Urinary bladder (tissue), 4 donors: ENCODE results near the gene LRP8. TPM values are rescaled to one million over a fixed set of nuclear protein-coding genes. Genes with fewer than 3 reads are reported as not detected.

Experiments
- DNase-seq: peaks from one replicate; pipeline ENCODE4 v3.0.0-alpha.2; 2015; ENCODE audit errors: extremely low spot score
- H3K27ac ChIP-seq: one replicate; pipeline ENCODE4 v1.5.1; 2013; ENCODE audit warnings: low read depth, mild to moderate bottlenecking, moderate library complexity
- H3K36me3 ChIP-seq: one replicate; pipeline ENCODE4 v1.6.1; 2013; ENCODE audit warnings: mild to moderate bottlenecking, moderate library complexity; ENCODE audit not compliant: insufficient read depth
- H3K4me1 ChIP-seq: one replicate; pipeline ENCODE4 v1.6.1; 2013; ENCODE audit warnings: mild to moderate bottlenecking, moderate library complexity; ENCODE audit not compliant: insufficient read depth
- H3K4me3 ChIP-seq: one replicate; pipeline ENCODE4 v1.5.1; 2013; ENCODE audit warnings: low read depth, low read length
- WGBS: extraction: QIAGEN DNeasy Blood & Tissue Kit; methylation state at CpG from one replicate; pipeline ENCODE4 v1.1.7; 2013; 5-methylcytosine and 5-hydroxymethylcytosine counted together
- polyA plus RNA-seq: library from polyadenylated mRNA; stranded (reverse); fragments of 200-250 nt; gene quantifications from one replicate; pipeline ENCODE4 v1.2.3, GENCODE V29; 2013
- total RNA-seq: library from RNA; depleted of rRNA; stranded (reverse); fragments of >200 nt; gene quantifications from one replicate; pipeline ENCODE4 v1.2.3, GENCODE V29; 2014
- donor health status: healthy with polysubstance abuse.
- donor health status: healthy.

LRP8 gene
- total and polyA plus RNA-seq, 2 donors, result 2.3 to 3.8 TPM

GRCh38 chr1:53340660-53341520 is 13.0 kb upstream of the LRP8 start:
- Histone ChIP-seq H3K27ac (no peak overlapping the region), H3K4me1 (no peaks in the 10 kb centered on the region), H3K4me3 (no peak overlapping the region), H3K36me3 (no peaks in the 10 kb centered on the region)
- WGBS, result 91% methylated on average over 9 of the region's 9 CpGs
- DNase-seq, result no peak

GRCh38 chr1:53339736-53340635 is 12.1 kb upstream of the LRP8 start:
- no peak overlapping the region for H3K27ac ChIP-seq
- WGBS, result 62% methylated on average over 8 of the region's 8 CpGs
- H3K36me3 ChIP-seq, result no peaks in the 10 kb centered on the region
- H3K4me3 ChIP-seq, result no peak overlapping the region
- no peaks in the 10 kb centered on the region for H3K4me1 ChIP-seq
- DNase-seq, result no peak

GRCh38 chr1:53338423-53338822 is 10.6 kb upstream of the LRP8 start:
- Histone ChIP-seq H3K27ac (no peak overlapping the region), H3K4me3 (no peak overlapping the region), H3K4me1 (no peaks in the 10 kb centered on the region), H3K36me3 (no peaks in the 10 kb centered on the region)
- no peak for DNase-seq
- 86% methylated on average over 1 of the region's 1 CpG for WGBS

- 93% methylated on average over 5 of the region's 5 CpGs for WGBS
- no peak overlapping the region for H3K27ac ChIP-seq
- H3K4me1 ChIP-seq, result no peaks in the 10 kb centered on the region
- DNase-seq, result no peak
- no peaks in the 10 kb centered on the region for H3K36me3 ChIP-seq
- H3K4me3 ChIP-seq, result no peak overlapping the region
Measured at GRCh38 chr1:53337499-53337898, 9.6 kb upstream of the LRP8 start.

- DNase-seq, result no peak
- Histone ChIP-seq H3K4me3 (no peak overlapping the region), H3K27ac (no peak overlapping the region), H3K4me1 (no peaks in the 10 kb centered on the region), H3K36me3 (no peaks in the 10 kb centered on the region)
- 73% methylated on average over 12 of the region's 12 CpGs for WGBS
Measured at GRCh38 chr1:53336146-53336545, 8.3 kb upstream of the LRP8 start.

GRCh38 chr1:53335661-53336060 is 7.8 kb upstream of the LRP8 start:
- H3K4me3 ChIP-seq, result no peak overlapping the region
- no peak overlapping the region for H3K27ac ChIP-seq
- no peaks in the 10 kb centered on the region for H3K4me1 ChIP-seq
- no peak for DNase-seq
- 93% methylated on average over 1 of the region's 1 CpG for WGBS
- no peaks in the 10 kb centered on the region for H3K36me3 ChIP-seq

- Histone ChIP-seq H3K36me3 (no peaks in the 10 kb centered on the region), H3K4me1 (no peaks in the 10 kb centered on the region), H3K4me3 (no peak overlapping the region), H3K27ac (no peak overlapping the region)
- DNase-seq, result no peak
- 77% methylated on average over 9 of the region's 9 CpGs for WGBS
Measured at GRCh38 chr1:53334781-53335180, 6.9 kb upstream of the LRP8 start.

- no peak overlapping the region for H3K4me3 ChIP-seq
- H3K27ac ChIP-seq, result no peak overlapping the region
- no peak for DNase-seq
- H3K4me1 ChIP-seq, result no peaks in the 10 kb centered on the region
- H3K36me3 ChIP-seq, result no peaks in the 10 kb centered on the region
- WGBS, result 84% methylated on average over 2 of the region's 2 CpGs
Measured at GRCh38 chr1:53334312-53334711, 6.4 kb upstream of the LRP8 start.

GRCh38 chr1:53332833-53333232 is 5.0 kb upstream of the LRP8 start:
- Histone ChIP-seq H3K4me1 (no peaks in the 10 kb centered on the region), H3K36me3 (no peaks in the 10 kb centered on the region), H3K4me3 (no peak overlapping the region), H3K27ac (no peak overlapping the region)
- DNase-seq, result no peak
- WGBS, result 73% methylated on average over 3 of the region's 3 CpGs

- 86% methylated on average over 3 of the region's 3 CpGs for WGBS
- no peak for DNase-seq
- no peak overlapping the region for H3K4me3 ChIP-seq
Measured at GRCh38 chr1:53332186-53332564, 4.3 kb upstream of the LRP8 start.

GRCh38 chr1:53331446-53332185 is 3.7 kb upstream of the LRP8 start:
- no peak for DNase-seq

More at GRCh38 chr1:53332186-53332564, 4.3 kb upstream of the LRP8 start:
- Histone ChIP-seq H3K4me1 (no peaks in the 10 kb centered on the region), H3K36me3 (no peaks in the 10 kb centered on the region), H3K27ac (no peak overlapping the region)

GRCh38 chr1:53330819-53331218 is 2.9 kb upstream of the LRP8 start:
- Histone ChIP-seq H3K4me1 (no peaks in the 10 kb centered on the region), H3K27ac (no peak overlapping the region), H3K36me3 (no peaks in the 10 kb centered on the region), H3K4me3 (no peak overlapping the region)
- 75% methylated on average over 5 of the region's 5 CpGs for WGBS
- DNase-seq, result no peak

More at GRCh38 chr1:53331446-53332185, 3.7 kb upstream of the LRP8 start:
- 88% methylated on average over 7 of the region's 7 CpGs for WGBS
- H3K4me3 ChIP-seq, result no peak overlapping the region
- no peak overlapping the region for H3K27ac ChIP-seq
- no peaks in the 10 kb centered on the region for H3K4me1 ChIP-seq
- H3K36me3 ChIP-seq, result no peaks in the 10 kb centered on the region
